HCT116 (cell line): ENCODE measurements around the gene MORN5. TPM values are rescaled to one million over a fixed set of nuclear protein-coding genes. Genes with fewer than 3 reads are reported as not detected.

Experiments
- ATAC-seq: fragments of 200-7000 bp; cut with Tn5 transposase; 2 replicates; pipeline ENCODE4 v1.9.1; 2020; ENCODE audit warnings: mild to moderate bottlenecking, moderate library complexity
- BruUV-seq: library from RNA; stranded (reverse); fragments of 400-500 nt; replicated peaks from 2 replicates; lab custom pipeline; 2021; lab: Mats Ljungman, UMichigan
- CTCF ChIA-PET: fragments of 300-600 bp; sonication (Branson Sonifier 250); formaldehyde crosslinking; loops from one replicate; lab custom pipeline; 2021; ENCODE audit warnings: antibody characterized with exemption; lab: Charles Lee
- POLR2A ChIA-PET: fragments of 300-600, 350-600 bp; sonication (Branson Sonifier 250); formaldehyde crosslinking; loops from one replicate; lab custom pipeline; 2021; ENCODE audit warnings: antibody characterized with exemption; lab: Charles Lee
- RAD21 ChIA-PET, 2 experiments: fragments of 300-600 bp; sonication (Branson Sonifier 250); formaldehyde crosslinking; loops; one replicate each; lab custom pipeline; 2023; ENCODE audit warnings: low total read pairs in 2 of 2; ENCODE audit not compliant: uncharacterized antibody in 2 of 2, unreplicated experiment in 2 of 2, low non-redundant PET in 1 of 2; lab: Charles Lee
- DNase-seq: peaks from one replicate; pipeline ENCODE4 v3.0.0-alpha.2; 2010; ENCODE audit warnings: low read depth, low spot score
- H2AFZ ChIP-seq: fragments of 200-600 bp; shearing (Covaris generic), sonication (generic); 2 replicates; pipeline ENCODE4 v1.6.1; 2017; ENCODE audit warnings: low read depth, mixed run types, mixed read lengths, antibody characterized with exemption, low read length; ENCODE audit not compliant: poor library complexity, severe bottlenecking
- H3K27ac ChIP-seq: 2 replicates; pipeline ENCODE4 v1.5.1; 2012; ENCODE audit warnings: low read depth, low read length
- H3K27me3 ChIP-seq: fragments of 200-600 bp; sonication (generic); 2 replicates; pipeline ENCODE4 v1.6.1; 2016; ENCODE audit warnings: mixed run types, low read length, mixed read lengths; ENCODE audit not compliant: insufficient read depth
- H3K36me3 ChIP-seq, 2 experiments: fragments of 200-500 bp in 1 of 2; fragments of 200-600 bp in 1 of 2; sonication (Bioruptor generic) in 1 of 2; sonication (generic) in 1 of 2; 2 replicates each; pipeline versions ENCODE4 v1.5.1 to v1.6.1; 2014 to 2016; ENCODE audit warnings: low read length in 2 of 2, inconsistent platforms in 1 of 2, mixed read lengths in 1 of 2, mixed run types in 1 of 2; ENCODE audit not compliant: insufficient read depth in 2 of 2, control insufficient read depth in 1 of 2
- H3K4me1 ChIP-seq, 2 experiments: fragments of 200-600 bp in 1 of 2; sonication (generic) in 1 of 2; 2 replicates each; pipeline versions ENCODE4 v1.5.1 to v1.6.1; 2012 to 2017; ENCODE audit warnings: low read length in 2 of 2, inconsistent platforms in 1 of 2, mild to moderate bottlenecking in 1 of 2, mixed read lengths in 1 of 2, mixed run types in 1 of 2, moderate library complexity in 1 of 2; ENCODE audit not compliant: insufficient read depth in 2 of 2, control insufficient read depth in 1 of 2
- H3K4me2 ChIP-seq: fragments of 200-600 bp; sonication (generic); 2 replicates; pipeline ENCODE4 v1.6.1; 2017; ENCODE audit warnings: mixed run types, low read length, mixed read lengths
- H3K4me3 ChIP-seq, 2 experiments: fragments of 200-600 bp in 1 of 2; sonication (generic) in 1 of 2; replicated peaks in 1 of 2; 2 replicates each; pipeline ENCODE4 v1.5.1; 2011 to 2016; ENCODE audit warnings: low read length in 2 of 2, control low read depth in 1 of 2, low read depth in 1 of 2, mild to moderate bottlenecking in 1 of 2, mixed read lengths in 1 of 2, mixed run types in 1 of 2
- H3K79me2 ChIP-seq: fragments of 200-600 bp; sonication (generic); 2 replicates; pipeline ENCODE4 v1.6.1; 2017; ENCODE audit warnings: mild to moderate bottlenecking, mixed run types, low read length, moderate library complexity, mixed read lengths; ENCODE audit not compliant: insufficient read depth
- H3K9ac ChIP-seq: fragments of 200-600 bp; sonication (generic); 2 replicates; pipeline ENCODE4 v1.6.1; 2016; ENCODE audit warnings: low read length, mixed read lengths
- H3K9me2 ChIP-seq: fragments of 200-600 bp; sonication (generic), shearing (Covaris generic); 2 replicates; pipeline ENCODE4 v1.6.1; 2017; ENCODE audit warnings: mixed run types, mild to moderate bottlenecking, moderate library complexity; ENCODE audit not compliant: insufficient read depth
- H3K9me3 ChIP-seq, 2 experiments: fragments of 200-500 bp in 1 of 2; fragments of 200-600 bp in 1 of 2; sonication (Bioruptor generic) in 1 of 2; sonication (generic) in 1 of 2; 2 replicates each; pipeline ENCODE4 v1.6.1; 2014 to 2017; ENCODE audit warnings: low read length in 2 of 2, mixed read lengths in 2 of 2, inconsistent platforms in 1 of 2, low read depth in 1 of 2, mild to moderate bottlenecking in 1 of 2, mixed run types in 1 of 2, moderate library complexity in 1 of 2; ENCODE audit not compliant: control insufficient read depth in 1 of 2, insufficient read depth in 1 of 2
- H4K20me1 ChIP-seq: fragments of 200-600 bp; sonication (generic), shearing (Covaris generic); 2 replicates; pipeline ENCODE4 v1.6.1; 2017; ENCODE audit warnings: mixed run types, mild to moderate bottlenecking, moderate library complexity; ENCODE audit not compliant: insufficient read depth
- CEBPB ChIP-seq: IDR thresholded peaks from 2 replicates; pipeline ENCODE4 v1.6.1; 2012; ENCODE audit warnings: low read depth
- EGR1 ChIP-seq: IDR thresholded peaks from 2 replicates; pipeline ENCODE4 v1.6.1; 2012; ENCODE audit warnings: low read depth
- ELF1 ChIP-seq: IDR thresholded peaks from 2 replicates; pipeline ENCODE4 v1.6.1; 2012; ENCODE audit warnings: low read depth, borderline replicate concordance
- EZH2 ChIP-seq: fragments of 200-600 bp; sonication (generic); IDR thresholded peaks from 2 replicates; pipeline ENCODE4 v1.6.1; 2017; ENCODE audit warnings: antibody characterized with exemption, mixed run types
- EZH2phosphoT487 ChIP-seq: fragments of 200-600 bp; IDR thresholded peaks from 2 replicates; pipeline ENCODE4 v1.6.1; 2018; ENCODE audit warnings: antibody characterized with exemption, borderline replicate concordance
- FOSL1 ChIP-seq: IDR thresholded peaks from 2 replicates; pipeline ENCODE4 v1.6.1; 2012; ENCODE audit warnings: low read depth
- JUND ChIP-seq: IDR thresholded peaks from 2 replicates; pipeline ENCODE4 v1.6.1; 2012
- MAX ChIP-seq: IDR thresholded peaks from 2 replicates; pipeline ENCODE4 v1.6.1; 2012
- POLR2A ChIP-seq: IDR thresholded peaks from 2 replicates; pipeline ENCODE4 v1.7.0; 2011; ENCODE audit warnings: borderline replicate concordance; ENCODE audit not compliant: insufficient read depth, insufficient read length; ENCODE audit errors: extremely low read depth
- POLR2AphosphoS5 ChIP-seq: IDR thresholded peaks from 2 replicates; pipeline ENCODE4 v1.6.1; 2011; ENCODE audit warnings: mild to moderate bottlenecking, low read depth, low read length, moderate library complexity
- RAD21 ChIP-seq: IDR thresholded peaks from 2 replicates; pipeline ENCODE4 v1.6.1; 2012; ENCODE audit warnings: low read depth, mild to moderate bottlenecking
- SP1 ChIP-seq: IDR thresholded peaks from 2 replicates; pipeline ENCODE4 v1.6.1; 2012; ENCODE audit warnings: low read depth
- TCF7L2 ChIP-seq: IDR thresholded peaks from 2 replicates; pipeline ENCODE4 v1.7.0; 2011; ENCODE audit warnings: borderline replicate concordance, inconsistent platforms; ENCODE audit not compliant: insufficient read depth, insufficient read length; ENCODE audit errors: extremely low read depth
- ZFX ChIP-seq: fragments of 450-650 bp; IDR thresholded peaks from 2 replicates; pipeline ENCODE4 v1.6.1; 2017
- intact Hi-C: fragments of 100-400 bp; cut with micrococcal nuclease; formaldehyde crosslinking; loops from 2 replicates; pipeline ENCODE4 v1.10.0; 2022
- total RNA-seq: library from RNA; stranded (reverse); gene quantifications from one replicate; pipeline ENCODE4 v1.2.1, GENCODE V29; 2021; ENCODE audit not compliant: unreplicated experiment
- TF ChIP-seq, protein P1 (sequence below): IDR thresholded peaks from 2 replicates; pipeline ENCODE4 v1.6.1; 2012; ENCODE audit warnings: low read depth
- TF ChIP-seq, protein P2 (sequence below), 3 experiments: fragments of 200-600 bp in 1 of 3; sonication (generic) in 1 of 3; IDR thresholded peaks in 2 of 3; conservative IDR thresholded peaks in 1 of 3; 2 replicates each; pipeline ENCODE4 v1.5.1; 2012 to 2017; ENCODE audit warnings: low read depth in 2 of 3, low read length in 2 of 3, antibody characterized with exemption in 1 of 3, borderline replicate concordance in 1 of 3, control low read depth in 1 of 3, mild to moderate bottlenecking in 1 of 3, mixed read lengths in 1 of 3, mixed run types in 1 of 3, moderate library complexity in 1 of 3; ENCODE audit not compliant: insufficient read depth in 1 of 3

MORN5 gene
- total RNA-seq, 1 experiment from 2014 or later: not detected

DNA sequence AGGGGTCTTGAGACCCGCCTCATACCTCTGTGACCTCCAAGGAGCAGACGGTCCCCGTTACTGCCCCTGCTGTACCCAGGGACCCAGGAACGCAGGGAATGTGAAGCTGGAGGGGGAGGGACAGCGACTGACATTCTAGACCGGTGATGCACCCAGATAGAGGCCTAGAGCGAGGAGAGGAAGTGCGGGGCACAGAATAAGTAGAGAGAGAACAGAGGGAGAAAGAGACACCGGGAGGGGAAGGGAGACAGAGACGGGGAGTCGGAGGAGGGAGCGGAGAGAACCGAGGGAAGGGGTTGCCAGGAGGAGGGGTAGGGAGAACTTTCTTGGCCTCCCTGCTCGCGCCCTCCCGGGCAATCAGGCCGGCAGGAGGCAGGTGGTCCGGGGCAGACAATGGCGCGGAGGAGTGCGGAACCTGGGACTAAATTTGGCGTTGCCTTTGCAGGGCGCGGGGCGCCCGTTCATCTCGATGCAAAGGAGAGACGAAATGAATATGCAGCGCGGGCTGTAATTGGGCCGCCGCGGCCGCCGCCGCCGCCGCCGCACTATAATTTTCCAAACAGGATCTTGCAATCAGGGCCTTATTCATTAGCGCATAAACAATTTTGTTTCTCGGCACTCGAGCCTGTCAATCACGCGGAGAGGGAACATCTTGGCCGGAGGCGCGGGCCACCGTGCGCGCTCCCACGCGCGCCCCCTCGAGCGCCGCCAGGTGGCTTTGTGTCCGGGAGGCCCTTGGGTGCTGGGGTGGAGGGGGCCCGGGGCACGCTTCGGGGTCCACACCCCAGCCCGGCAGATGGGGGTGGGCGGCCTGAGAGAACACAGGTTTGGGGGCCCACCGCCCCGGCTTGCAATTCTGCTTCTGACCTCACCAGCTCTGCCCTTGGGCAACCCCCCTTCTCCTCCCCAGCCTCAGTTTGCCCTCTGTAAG lies 33.1 kb upstream of the MORN5 start:
- H3K4me2 ChIP-seq: no peak overlapping the region
- CTCF ChIA-PET: interaction anchor here (0.7 to 9.5 kb wide), 3 partner anchors 28 to 326 kb away, joined by 3 to 229 read pairs (median 169); no protein-coding TSS in a partner anchor
- no peaks in the 10 kb centered on the region for H3K79me2 ChIP-seq
- TF ChIP-seq, protein P1, sequence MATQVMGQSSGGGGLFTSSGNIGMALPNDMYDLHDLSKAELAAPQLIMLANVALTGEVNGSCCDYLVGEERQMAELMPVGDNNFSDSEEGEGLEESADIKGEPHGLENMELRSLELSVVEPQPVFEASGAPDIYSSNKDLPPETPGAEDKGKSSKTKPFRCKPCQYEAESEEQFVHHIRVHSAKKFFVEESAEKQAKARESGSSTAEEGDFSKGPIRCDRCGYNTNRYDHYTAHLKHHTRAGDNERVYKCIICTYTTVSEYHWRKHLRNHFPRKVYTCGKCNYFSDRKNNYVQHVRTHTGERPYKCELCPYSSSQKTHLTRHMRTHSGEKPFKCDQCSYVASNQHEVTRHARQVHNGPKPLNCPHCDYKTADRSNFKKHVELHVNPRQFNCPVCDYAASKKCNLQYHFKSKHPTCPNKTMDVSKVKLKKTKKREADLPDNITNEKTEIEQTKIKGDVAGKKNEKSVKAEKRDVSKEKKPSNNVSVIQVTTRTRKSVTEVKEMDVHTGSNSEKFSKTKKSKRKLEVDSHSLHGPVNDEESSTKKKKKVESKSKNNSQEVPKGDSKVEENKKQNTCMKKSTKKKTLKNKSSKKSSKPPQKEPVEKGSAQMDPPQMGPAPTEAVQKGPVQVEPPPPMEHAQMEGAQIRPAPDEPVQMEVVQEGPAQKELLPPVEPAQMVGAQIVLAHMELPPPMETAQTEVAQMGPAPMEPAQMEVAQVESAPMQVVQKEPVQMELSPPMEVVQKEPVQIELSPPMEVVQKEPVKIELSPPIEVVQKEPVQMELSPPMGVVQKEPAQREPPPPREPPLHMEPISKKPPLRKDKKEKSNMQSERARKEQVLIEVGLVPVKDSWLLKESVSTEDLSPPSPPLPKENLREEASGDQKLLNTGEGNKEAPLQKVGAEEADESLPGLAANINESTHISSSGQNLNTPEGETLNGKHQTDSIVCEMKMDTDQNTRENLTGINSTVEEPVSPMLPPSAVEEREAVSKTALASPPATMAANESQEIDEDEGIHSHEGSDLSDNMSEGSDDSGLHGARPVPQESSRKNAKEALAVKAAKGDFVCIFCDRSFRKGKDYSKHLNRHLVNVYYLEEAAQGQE: no peak
- no peak for TF ChIP-seq EZH2phosphoT487
- TF ChIP-seq CEBPB: no peak
- TF ChIP-seq EZH2: no peak
- no peak for TF ChIP-seq FOSL1
- TF ChIP-seq ZFX: no peak
- no peak for TF ChIP-seq SP1
- TF ChIP-seq MAX: no peak
- TF ChIP-seq, protein P2, sequence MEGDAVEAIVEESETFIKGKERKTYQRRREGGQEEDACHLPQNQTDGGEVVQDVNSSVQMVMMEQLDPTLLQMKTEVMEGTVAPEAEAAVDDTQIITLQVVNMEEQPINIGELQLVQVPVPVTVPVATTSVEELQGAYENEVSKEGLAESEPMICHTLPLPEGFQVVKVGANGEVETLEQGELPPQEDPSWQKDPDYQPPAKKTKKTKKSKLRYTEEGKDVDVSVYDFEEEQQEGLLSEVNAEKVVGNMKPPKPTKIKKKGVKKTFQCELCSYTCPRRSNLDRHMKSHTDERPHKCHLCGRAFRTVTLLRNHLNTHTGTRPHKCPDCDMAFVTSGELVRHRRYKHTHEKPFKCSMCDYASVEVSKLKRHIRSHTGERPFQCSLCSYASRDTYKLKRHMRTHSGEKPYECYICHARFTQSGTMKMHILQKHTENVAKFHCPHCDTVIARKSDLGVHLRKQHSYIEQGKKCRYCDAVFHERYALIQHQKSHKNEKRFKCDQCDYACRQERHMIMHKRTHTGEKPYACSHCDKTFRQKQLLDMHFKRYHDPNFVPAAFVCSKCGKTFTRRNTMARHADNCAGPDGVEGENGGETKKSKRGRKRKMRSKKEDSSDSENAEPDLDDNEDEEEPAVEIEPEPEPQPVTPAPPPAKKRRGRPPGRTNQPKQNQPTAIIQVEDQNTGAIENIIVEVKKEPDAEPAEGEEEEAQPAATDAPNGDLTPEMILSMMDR (IDR thresholded peaks at IDR 0.05 in 2 of 3, conservative IDR thresholded peaks at IDR 0.05 in 1 of 3; ENCODE audit: borderline replicate concordance in 1 of 3, insufficient read depth in 1 of 3, low read depth in 2 of 3, low read length in 2 of 3): no peak
- TF ChIP-seq EGR1: no peak
- TF ChIP-seq JUND: no peak
- no peak for TF ChIP-seq TCF7L2
- no peak for TF ChIP-seq RAD21
- no peak for TF ChIP-seq POLR2AphosphoS5
- TF ChIP-seq ELF1: no peak
- no peak for TF ChIP-seq POLR2A
- TF ChIP-seq, all 23 proteins: peak for 0
- Histone ChIP-seq H3K9ac (no peak overlapping the region), H3K27me3 (no peaks in the 10 kb centered on the region), H3K27ac (no peak overlapping the region), H3K9me3 (no peaks in the 10 kb centered on the region), H3K4me1 (peaks cover 0 to 12% of the 10 kb centered on the region in 2 experiments; a peak in 1 of 4 replicates), H3K9me2 (no peaks in the 10 kb centered on the region), H3K4me3 (no peak overlapping the region), H3K36me3 (no peaks in the 10 kb centered on the region), H4K20me1 (no peaks in the 10 kb centered on the region), H2AFZ (no peak overlapping the region)
- RAD21 ChIA-PET: interaction anchor here (0.9 to 2.7 kb wide), 3 partner anchors 27 to 224 kb away, joined by 3 to 43 read pairs (median 39); no protein-coding TSS in a partner anchor
- POLR2A ChIA-PET: interaction anchor here (1.8 kb wide), 1 partner anchor 224 kb away, joined by 9 read pairs; no protein-coding TSS in a partner anchor
- ATAC-seq (no peak), DNase-seq (no peak)
- intact Hi-C loops: loop anchor here (10.0 kb wide), 1 partner anchor 1228 kb away; the partner anchor contains the start of gene CRB2
- BruUV-seq: no TSS peak
